Stimulated activated CD8-positive, alpha-beta memory T cell treated with anti-CD3 and anti-CD28 coated beads, Interleukin-7, amount 100 ng/mL, for 48 hours (primary cell): ENCODE measurements around the gene SLC2A10.

Source experiments
- DNase-seq, 2 donors: peaks; one replicate each; pipeline ENCODE4 v3.0.0-alpha.2; 2020; ENCODE audit warnings: low read depth in 1 of 2; ENCODE audit errors: extremely low read depth in 1 of 2

The SLC2A10 gene

GRCh38 chr20:46758929-46759669 is 49.6 kb downstream of the SLC2A10 start:
- no peak for DNase-seq

- DNase-seq = no peak
Observed at GRCh38 chr20:46761566-46761965, 52.1 kb downstream of the SLC2A10 start.

GRCh38 chr20:46764068-46764467 is 54.6 kb downstream of the SLC2A10 start:
- DNase-seq = no peak

GRCh38 chr20:46765506-46766120 is 56.2 kb downstream of the SLC2A10 start:
- no peak for DNase-seq

- DNase-seq = peak in 1 of 2 donors; percentile 3
Observed at GRCh38 chr20:46767127-46767761, 57.8 kb downstream of the SLC2A10 start.

- DNase-seq = no peak
Observed at GRCh38 chr20:46770330-46771194, 61.1 kb downstream of the SLC2A10 start.

- DNase-seq = no peak
Observed at GRCh38 chr20:46771195-46771588, 61.7 kb downstream of the SLC2A10 start.

GRCh38 chr20:46772901-46773300 is 63.5 kb downstream of the SLC2A10 start:
- no peak for DNase-seq

GRCh38 chr20:46773680-46774079 is 64.2 kb downstream of the SLC2A10 start:
- no peak for DNase-seq

- DNase-seq = no peak
Observed at GRCh38 chr20:46774236-46774635, 64.8 kb downstream of the SLC2A10 start.

- DNase-seq = no peak
Observed at GRCh38 chr20:46774943-46775560, 65.6 kb downstream of the SLC2A10 start.

- no peak for DNase-seq
Observed at GRCh38 chr20:46775806-46776205, 66.4 kb downstream of the SLC2A10 start.

- no peak for DNase-seq
Observed at GRCh38 chr20:46777331-46777730, 67.9 kb downstream of the SLC2A10 start.

- no peak for DNase-seq
Observed at GRCh38 chr20:46779831-46780230, 70.4 kb downstream of the SLC2A10 start.

- no peak for DNase-seq
Observed at GRCh38 chr20:46784436-46785127, 75.1 kb downstream of the SLC2A10 start.
